ENCODE results near the gene TRERF1.

DNA sequence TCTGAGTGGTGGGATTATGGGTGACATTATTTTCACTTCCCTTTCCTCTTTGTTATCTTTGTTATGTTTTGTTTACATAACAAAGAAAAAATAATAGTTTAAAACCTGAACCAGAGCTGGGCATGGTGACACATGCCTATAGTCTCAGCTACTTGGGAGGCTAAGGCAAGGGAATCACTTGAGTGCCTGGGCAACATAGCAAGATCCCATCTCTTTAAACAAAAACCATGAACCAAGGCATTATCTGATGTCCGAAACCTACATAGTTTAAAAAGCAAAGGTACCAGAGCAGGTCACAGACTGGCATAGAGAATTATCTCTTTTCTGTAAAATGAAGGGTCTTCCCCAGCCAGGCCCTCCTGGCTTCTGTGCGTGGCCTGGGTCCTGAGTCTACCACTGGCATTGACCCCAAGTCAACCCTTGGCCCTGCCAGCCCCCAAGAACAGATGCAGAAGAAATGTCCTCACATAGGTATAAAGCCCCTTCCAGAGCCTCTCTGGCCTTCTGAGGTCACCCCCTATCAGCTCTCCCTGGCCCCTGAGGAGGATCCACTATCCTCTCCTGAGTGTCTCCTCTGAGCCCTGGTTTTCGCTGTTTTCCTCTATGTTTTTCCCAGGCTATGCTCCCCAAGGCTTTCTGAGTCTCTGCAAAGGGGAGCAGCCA lies 81.3 kb downstream of the TRERF1 start:
- TF ChIP-seq, protein P1, sequence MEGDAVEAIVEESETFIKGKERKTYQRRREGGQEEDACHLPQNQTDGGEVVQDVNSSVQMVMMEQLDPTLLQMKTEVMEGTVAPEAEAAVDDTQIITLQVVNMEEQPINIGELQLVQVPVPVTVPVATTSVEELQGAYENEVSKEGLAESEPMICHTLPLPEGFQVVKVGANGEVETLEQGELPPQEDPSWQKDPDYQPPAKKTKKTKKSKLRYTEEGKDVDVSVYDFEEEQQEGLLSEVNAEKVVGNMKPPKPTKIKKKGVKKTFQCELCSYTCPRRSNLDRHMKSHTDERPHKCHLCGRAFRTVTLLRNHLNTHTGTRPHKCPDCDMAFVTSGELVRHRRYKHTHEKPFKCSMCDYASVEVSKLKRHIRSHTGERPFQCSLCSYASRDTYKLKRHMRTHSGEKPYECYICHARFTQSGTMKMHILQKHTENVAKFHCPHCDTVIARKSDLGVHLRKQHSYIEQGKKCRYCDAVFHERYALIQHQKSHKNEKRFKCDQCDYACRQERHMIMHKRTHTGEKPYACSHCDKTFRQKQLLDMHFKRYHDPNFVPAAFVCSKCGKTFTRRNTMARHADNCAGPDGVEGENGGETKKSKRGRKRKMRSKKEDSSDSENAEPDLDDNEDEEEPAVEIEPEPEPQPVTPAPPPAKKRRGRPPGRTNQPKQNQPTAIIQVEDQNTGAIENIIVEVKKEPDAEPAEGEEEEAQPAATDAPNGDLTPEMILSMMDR (IDR thresholded peaks at IDR 0.05) = no peak
- no peak for TF ChIP-seq POLR2A (IDR thresholded peaks at IDR 0.05)
